ENCODE measurements around the gene CABP4.

CABP4 gene

GRCh38 chr11:67437082-67437808 lies 17.9 kb upstream of the CABP4 start, which contains the start of gene PTPRCAP:
Gene PTPRCAP (minus strand): TSS chr11:67437682. CDS start chr11:67437619, 63 bp downstream.
- H3K4me2 ChIP-seq, result no peak within 1 kb of the TSS
- no peaks in the 10 kb centered on the region for H3K4me1 ChIP-seq (ENCODE audit: low read depth, poor library complexity, severe bottlenecking)
- no peaks in the 10 kb centered on the region for H3K79me2 ChIP-seq (ENCODE audit: insufficient read depth, low read depth)
- no peak within 1 kb of the TSS for H2AFZ ChIP-seq (ENCODE audit: low read depth)
- no peak within 1 kb of the TSS for H3K27ac ChIP-seq
- H3K9ac ChIP-seq, result no peak within 1 kb of the TSS
- TF ChIP-seq CTCF (conservative IDR thresholded peaks at IDR 0.05; ENCODE audit: low read depth, low read length), result no peak
- no peak within 1 kb of the TSS for H3K4me3 ChIP-seq (IDR thresholded peaks at IDR 0.05; ENCODE audit: insufficient read depth, low read depth, low read length)
- H3K27me3 ChIP-seq (ENCODE audit: insufficient read depth, low read depth), result no peaks in the 10 kb centered on the region
- H3K36me3 ChIP-seq (ENCODE audit: insufficient read depth), result no peaks in the 10 kb centered on the region
- H4K20me1 ChIP-seq (ENCODE audit: insufficient read depth), result no peaks in the 10 kb centered on the region

- Histone ChIP-seq H3K4me3 (IDR thresholded peaks at IDR 0.05; ENCODE audit: insufficient read depth, low read depth, low read length) (no peak overlapping the region), H3K27me3 (ENCODE audit: insufficient read depth, low read depth) (no peaks in the 10 kb centered on the region), H2AFZ (ENCODE audit: low read depth) (no peak overlapping the region), H3K27ac (no peak overlapping the region), H3K4me1 (ENCODE audit: low read depth, poor library complexity, severe bottlenecking) (no peaks in the 10 kb centered on the region), H3K9ac (no peak overlapping the region), H4K20me1 (ENCODE audit: insufficient read depth) (no peaks in the 10 kb centered on the region), H3K36me3 (ENCODE audit: insufficient read depth) (no peaks in the 10 kb centered on the region), H3K79me2 (ENCODE audit: insufficient read depth, low read depth) (no peaks in the 10 kb centered on the region), H3K4me2 (no peak overlapping the region)
- TF ChIP-seq CTCF (conservative IDR thresholded peaks at IDR 0.05; ENCODE audit: low read depth, low read length), result no peak
Measured at GRCh38 chr11:67437809-67438157, 17.4 kb upstream of the CABP4 start.

- Histone ChIP-seq H3K79me2 (ENCODE audit: insufficient read depth, low read depth) (no peaks in the 10 kb centered on the region), H3K27me3 (ENCODE audit: insufficient read depth, low read depth) (no peaks in the 10 kb centered on the region), H3K27ac (no peak overlapping the region), H3K36me3 (ENCODE audit: insufficient read depth) (no peaks in the 10 kb centered on the region), H3K4me2 (no peak overlapping the region), H2AFZ (ENCODE audit: low read depth) (no peak overlapping the region), H3K9ac (no peak overlapping the region), H3K4me1 (ENCODE audit: low read depth, poor library complexity, severe bottlenecking) (no peaks in the 10 kb centered on the region), H4K20me1 (ENCODE audit: insufficient read depth) (no peaks in the 10 kb centered on the region), H3K4me3 (IDR thresholded peaks at IDR 0.05; ENCODE audit: insufficient read depth, low read depth, low read length) (no peak overlapping the region)
- no peak for TF ChIP-seq CTCF (conservative IDR thresholded peaks at IDR 0.05; ENCODE audit: low read depth, low read length)
Measured at GRCh38 chr11:67438158-67438902, 16.8 kb upstream of the CABP4 start.

- no peak overlapping the region for H3K27ac ChIP-seq
- H4K20me1 ChIP-seq (ENCODE audit: insufficient read depth), result no peaks in the 10 kb centered on the region
- no peaks in the 10 kb centered on the region for H3K27me3 ChIP-seq (ENCODE audit: insufficient read depth, low read depth)
- TF ChIP-seq CTCF (conservative IDR thresholded peaks at IDR 0.05; ENCODE audit: low read depth, low read length), result no peak
- no peak overlapping the region for H3K4me2 ChIP-seq
- no peaks in the 10 kb centered on the region for H3K79me2 ChIP-seq (ENCODE audit: insufficient read depth, low read depth)
- no peak overlapping the region for H3K4me3 ChIP-seq (IDR thresholded peaks at IDR 0.05; ENCODE audit: insufficient read depth, low read depth, low read length)
- H3K9ac ChIP-seq, result no peak overlapping the region
- H3K36me3 ChIP-seq (ENCODE audit: insufficient read depth), result no peaks in the 10 kb centered on the region
- H2AFZ ChIP-seq (ENCODE audit: low read depth), result no peak overlapping the region
- no peaks in the 10 kb centered on the region for H3K4me1 ChIP-seq (ENCODE audit: low read depth, poor library complexity, severe bottlenecking)
Measured at GRCh38 chr11:67439321-67440228, 15.6 kb upstream of the CABP4 start.

All from KMS-11 (cell line).